Colon (tissue), 2 donors: ENCODE data around the gene CYLD.

Source experiments
- FAIRE-seq: peaks from 2 replicates; lab custom pipeline; 2012; peaks lifted over from hg19 to GRCh38; lab: Jason Lieb, UNC
- donor health status: control.
- donor health status: control.

The CYLD gene

DNA sequence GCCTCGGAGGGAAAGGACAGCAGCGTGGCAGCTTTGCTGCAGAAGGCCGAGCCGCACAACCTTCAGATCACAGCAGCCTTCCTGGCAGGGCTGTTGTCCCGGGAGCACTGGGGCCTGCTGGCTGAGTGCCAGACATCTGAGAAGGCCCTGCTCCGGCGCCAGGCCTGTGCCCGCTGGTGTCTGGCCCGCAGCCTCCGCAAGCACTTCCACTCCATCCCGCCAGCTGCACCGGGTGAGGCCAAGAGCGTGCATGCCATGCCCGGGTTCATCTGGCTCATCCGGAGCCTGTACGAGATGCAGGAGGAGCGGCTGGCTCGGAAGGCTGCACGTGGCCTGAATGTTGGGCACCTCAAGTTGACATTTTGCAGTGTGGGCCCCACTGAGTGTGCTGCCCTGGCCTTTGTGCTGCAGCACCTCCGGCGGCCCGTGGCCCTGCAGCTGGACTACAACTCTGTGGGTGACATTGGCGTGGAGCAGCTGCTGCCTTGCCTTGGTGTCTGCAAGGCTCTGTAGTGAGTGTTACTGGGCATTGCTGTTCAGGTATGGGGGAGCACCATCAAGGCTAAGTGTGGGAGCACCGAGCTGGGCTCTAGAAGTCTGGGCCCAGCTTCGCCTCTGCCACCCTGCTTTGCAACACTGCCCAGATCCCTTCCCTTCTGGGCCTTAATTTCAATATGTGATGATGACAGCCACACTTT lies 29.9 kb upstream of the CYLD start:
- no peak for FAIRE-seq

DNA sequence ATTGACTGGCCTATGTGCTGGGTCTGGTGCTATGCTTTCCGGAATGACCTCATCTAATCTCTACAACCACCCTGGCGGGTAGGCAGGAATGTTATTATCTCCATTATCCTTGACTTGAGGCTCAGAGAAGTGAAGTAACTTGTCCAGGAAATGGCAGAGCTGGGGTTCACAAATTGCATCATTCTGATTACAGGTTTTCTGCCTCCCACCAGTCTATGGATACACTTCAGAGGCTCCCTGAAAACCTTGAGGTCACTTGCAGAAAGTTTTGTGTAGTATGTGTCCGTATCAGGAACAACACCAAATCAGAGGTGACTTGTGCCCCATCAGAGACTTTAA lies 29.4 kb upstream of the CYLD start:
- FAIRE-seq: no peak

DNA sequence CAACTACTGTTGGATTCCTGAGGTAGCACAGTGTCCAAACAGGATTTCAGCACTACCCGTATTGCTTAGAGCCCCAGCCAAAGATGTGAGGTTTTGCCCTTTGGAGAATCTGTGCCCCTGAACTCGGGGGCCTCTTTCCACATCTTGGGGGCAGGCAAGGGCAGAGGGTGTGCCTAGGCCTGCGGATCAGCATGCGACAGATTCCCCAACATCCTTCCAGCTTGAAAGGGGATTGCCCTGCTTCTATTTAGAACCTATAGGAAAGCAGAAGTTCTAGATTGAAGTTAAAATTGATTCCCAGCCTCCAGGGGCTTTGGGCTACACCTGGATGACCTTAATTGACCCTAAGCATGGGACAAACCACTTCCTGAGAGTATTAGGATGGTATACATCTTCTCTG lies 28.9 kb upstream of the CYLD start:
- FAIRE-seq: no peak

DNA sequence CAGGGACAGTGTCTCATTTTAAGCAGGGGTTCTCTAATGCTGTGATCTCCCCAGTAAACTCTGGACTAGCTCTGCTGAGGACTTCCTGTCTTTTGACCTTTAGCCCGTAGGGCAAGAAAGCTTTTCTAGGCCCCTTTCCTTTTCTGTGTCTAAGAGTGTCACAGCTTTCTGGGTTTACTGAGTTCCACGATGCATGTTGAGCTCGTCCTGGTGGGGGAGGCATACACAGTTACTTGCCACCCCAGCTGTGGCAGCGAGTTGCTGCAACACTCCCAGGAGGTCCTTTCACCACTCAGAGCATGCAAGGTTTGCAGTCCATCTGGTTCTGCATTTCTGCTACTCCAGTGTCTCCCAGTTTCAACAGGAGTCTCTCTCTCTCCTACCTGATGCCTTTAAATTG lies 24.8 kb upstream of the CYLD start:
- FAIRE-seq: no peak

DNA sequence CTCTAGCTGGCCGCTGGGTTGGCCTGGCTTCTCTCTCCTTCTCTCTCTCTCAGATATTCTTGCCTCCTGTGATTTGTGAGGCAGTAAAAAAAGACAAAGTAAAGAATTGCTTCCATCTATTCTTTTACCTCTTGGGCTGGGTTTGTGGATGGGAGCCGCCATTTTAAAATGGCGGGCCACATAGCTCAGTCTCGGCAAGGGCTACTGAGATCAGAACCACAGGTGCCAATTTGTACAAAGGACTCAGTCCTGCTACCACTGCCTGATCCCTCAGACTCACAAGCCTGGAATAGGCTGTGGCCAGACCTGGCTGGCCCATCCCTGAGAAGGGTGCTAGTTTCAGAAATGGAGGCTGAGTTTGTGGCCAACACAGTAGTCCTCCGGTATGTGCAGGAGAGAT lies 24.4 kb upstream of the CYLD start:
- no peak for FAIRE-seq

DNA sequence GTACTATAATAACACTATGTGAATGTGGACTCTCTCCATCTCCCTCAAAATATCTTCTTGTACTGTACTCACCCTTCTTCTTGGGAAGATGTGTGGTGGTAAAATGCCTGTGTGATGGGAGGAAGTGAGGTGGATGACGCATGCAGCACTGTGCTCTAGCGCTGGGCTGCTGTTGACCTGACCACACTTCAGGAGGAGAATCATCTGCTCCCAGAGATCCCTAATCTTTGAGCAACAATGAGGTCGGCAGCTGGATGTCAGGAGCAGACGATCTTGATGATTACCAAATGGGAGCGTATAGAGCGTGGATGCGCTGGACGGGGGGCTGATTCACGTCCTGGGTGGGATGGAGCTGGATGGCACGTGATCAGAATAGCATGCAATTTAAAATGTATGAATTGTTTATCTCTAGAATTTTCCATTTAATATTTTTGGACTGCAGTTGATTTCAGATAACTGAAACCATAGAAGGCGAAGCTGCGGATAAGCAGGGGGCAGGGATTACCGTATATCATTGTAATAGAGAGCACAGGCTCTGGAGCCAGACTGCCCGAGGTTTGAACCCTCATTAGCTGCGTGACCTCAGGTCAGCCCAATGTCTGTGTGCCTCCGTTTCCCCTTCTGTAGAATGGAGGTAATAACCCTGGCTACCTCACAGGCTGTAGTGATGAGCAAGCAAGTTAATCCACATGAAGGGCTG lies 23.7 kb upstream of the CYLD start:
- FAIRE-seq: no peak

DNA sequence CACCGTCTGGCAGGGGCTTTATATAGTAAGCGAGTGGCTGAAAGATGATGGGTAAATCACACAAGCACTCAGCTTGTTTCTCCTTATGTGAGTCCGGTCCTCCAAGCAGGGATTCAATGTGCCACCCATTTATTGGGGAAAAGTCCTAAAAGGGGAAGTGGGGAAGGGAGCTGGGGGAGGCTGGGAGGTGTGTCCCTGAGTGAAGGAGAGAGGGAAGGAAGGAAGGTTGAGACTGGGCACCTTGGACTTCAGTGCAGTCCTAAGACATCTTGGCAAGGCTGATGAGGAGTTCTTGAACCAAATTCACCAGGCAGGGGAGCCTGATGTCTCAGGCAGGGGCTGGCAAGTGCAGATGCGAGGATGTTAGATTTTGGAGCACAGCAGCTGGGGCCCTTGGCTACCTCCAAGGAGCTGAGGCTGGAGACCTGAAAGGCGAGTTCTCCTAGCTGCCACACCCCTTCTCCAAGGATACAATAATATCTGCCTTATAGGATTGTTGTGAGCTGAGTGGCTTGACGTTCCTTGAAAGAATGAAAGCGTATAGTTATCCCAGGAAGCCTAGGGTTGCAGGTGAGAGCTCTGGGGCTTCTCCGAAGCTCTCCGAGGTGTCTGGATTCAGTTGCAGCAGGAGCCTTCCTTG lies 23.0 kb upstream of the CYLD start:
- no peak for FAIRE-seq

DNA sequence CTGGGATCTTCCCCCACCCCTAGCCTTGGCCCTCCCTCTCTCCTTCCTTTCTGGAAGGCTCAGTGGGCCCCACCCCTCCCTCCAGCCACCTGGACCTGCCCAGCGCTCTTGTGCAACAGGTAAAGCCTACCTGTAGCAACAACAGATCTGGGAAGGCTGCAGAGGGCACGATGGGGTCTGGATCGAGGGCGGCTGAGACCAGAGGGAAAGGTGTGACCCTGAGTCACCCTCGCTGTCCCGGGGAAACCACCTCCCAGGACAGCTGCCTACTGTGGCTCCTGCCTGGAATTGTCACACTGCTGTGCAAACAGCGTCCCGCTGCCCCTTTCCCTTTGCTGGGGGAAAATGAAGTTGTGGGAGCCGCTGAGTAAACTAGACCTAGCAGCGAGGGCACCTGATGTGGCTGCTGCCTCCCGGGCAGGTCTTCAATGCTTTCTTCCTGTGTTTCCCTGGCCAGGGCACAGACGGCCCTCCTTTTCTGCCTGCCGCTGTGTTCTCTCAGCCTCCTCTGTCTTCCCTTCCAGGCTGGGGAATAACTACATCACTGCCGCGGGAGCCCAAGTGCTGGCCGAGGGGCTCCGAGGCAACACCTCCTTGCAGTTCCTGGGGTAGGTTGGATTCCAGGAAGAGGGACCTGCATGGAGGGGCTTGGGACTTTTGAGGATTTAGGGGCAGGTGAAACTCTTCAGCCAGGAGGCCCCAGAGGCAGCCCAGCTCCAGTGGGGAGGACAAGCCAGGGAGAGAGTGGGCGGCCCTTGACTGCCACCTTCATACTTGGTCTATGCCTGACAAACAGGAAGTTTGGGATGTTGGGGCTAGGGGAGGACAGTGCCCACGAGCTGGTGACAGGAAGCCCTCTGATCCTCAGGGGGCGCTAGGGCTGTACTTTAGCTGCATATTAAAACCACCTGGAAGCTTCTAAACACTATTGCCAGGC lies 22.2 kb upstream of the CYLD start:
- FAIRE-seq: no peak

DNA sequence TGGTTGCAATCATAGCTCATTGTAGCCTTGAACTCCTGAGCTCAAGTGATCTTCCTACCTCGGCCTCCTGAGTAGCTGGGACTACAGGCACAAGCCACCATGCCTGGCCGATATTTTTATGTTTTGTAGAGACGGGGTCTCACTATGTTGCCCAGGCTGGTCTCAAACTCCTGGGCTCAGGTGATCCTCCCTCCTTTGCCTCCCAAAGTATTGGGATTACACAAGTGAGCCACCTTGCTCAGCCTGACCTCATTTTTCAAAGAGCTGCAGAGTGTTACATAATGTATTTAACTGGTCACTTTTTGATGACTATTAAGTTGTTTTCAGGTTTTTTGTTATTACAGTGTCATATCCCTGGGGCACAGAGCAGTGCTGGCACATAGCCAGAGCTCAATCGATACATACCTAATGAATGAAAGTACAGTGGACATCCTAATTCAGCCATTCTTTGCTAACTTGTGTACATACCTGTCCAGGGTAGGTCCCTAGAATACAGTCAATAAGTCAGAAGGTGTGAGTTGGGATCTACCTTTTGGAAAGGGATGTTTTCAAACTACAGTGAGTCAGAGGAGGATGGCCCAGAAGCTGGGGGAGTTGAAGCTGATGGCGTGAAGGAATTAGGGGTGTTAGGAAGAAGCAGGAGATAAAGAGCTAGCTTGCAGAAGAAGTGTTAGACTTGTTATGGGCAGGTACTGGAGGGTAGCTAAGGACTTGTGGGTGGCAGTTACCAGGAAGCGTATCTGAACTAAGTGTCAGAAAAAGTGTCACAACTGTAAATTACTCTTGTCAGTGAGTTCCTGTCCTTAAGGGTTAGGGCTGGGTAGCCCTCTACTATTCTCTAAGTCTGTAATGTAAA lies 20.1 kb upstream of the CYLD start:
- FAIRE-seq: no peak

DNA sequence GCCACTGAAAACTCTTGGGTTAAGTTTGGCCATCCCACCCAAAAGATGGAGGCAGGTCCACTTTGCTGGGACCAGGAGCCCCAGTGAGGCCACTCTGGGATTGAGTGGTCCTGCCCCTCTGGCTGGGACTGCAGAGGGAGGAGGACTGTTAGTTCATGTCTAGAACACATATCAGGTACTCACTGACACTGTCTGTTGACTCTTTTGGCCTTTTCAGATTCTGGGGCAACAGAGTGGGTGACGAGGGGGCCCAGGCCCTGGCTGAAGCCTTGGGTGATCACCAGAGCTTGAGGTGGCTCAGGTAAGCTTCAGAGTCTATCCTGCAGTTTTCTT lies 19.5 kb upstream of the CYLD start:
- FAIRE-seq: no peak

DNA sequence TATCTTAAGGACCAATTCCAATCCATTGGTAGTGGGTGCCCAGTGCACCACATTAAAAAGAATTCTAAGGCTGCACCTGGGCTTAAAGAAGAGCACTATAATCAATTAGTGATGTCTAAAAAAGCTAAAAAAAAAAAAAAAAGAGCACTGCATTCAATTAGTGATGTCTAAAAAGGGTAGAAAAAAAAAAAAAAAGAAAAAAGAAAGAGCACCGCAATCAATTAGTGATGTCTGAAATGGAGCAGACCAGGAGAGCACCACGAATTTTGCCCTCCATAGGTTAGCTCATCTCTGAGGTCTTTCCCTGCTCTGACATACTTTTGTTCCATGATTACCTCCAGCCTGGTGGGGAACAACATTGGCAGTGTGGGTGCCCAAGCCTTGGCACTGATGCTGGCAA lies 18.9 kb upstream of the CYLD start:
- FAIRE-seq: no peak

DNA sequence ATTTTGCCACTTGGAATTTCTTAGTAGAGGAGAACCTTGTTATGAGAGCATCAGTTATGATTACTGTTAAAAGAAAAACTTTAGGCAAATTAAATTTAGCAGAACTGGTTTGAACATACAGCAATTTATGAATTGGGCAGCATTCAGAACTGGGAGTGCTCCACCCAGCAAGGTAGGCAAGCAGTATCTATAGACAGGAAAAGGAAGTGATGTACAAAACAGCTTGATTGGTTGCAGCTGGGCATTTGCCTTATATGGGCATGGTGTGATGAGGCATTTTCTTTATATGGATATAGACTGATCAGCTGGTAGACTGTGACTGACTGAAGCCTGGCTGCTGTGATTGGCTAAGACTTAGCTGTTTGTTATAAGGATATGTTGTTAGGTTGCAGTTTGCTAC lies 17.6 kb upstream of the CYLD start:
- no peak for FAIRE-seq

DNA sequence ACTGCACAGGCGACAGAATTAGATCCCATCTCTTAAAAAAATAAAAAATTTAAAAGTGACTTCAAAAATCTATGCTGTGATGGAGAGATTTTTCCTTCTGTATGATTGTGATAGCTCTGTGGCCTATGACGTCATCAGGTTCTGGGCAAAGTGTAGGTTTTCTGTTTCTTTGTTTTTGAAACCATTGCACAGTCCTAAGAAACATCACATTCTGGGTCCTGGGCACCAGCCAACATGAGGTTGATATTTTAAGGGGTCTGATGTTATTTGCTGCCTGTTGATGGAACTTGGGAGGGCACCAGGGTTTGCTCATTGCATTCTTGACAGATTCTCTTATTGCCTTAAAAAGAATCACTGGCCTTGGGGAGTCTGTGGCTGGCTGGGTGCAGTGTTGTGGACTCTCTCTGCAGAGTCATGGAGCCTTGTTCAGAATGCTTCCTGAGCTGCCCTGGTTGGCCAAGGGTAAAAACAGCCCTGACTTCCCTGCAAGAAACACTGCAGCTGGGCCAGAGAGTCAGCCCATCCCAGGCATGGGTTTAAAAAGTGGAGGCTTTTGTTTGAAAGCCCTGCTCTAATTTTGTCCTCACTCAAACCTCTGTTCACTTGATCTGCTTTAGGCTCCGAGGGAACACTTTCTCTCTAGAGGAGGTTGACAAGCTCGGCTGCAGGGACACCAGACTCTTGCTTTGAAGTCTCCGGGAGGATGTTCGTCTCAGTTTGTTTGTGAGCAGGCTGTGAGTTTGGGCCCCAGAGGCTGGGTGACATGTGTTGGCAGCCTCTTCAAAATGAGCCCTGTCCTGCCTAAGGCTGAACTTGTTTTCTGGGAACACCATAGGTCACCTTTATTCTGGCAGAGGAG lies 10.5 kb upstream of the CYLD start:
- FAIRE-seq: no peak

DNA sequence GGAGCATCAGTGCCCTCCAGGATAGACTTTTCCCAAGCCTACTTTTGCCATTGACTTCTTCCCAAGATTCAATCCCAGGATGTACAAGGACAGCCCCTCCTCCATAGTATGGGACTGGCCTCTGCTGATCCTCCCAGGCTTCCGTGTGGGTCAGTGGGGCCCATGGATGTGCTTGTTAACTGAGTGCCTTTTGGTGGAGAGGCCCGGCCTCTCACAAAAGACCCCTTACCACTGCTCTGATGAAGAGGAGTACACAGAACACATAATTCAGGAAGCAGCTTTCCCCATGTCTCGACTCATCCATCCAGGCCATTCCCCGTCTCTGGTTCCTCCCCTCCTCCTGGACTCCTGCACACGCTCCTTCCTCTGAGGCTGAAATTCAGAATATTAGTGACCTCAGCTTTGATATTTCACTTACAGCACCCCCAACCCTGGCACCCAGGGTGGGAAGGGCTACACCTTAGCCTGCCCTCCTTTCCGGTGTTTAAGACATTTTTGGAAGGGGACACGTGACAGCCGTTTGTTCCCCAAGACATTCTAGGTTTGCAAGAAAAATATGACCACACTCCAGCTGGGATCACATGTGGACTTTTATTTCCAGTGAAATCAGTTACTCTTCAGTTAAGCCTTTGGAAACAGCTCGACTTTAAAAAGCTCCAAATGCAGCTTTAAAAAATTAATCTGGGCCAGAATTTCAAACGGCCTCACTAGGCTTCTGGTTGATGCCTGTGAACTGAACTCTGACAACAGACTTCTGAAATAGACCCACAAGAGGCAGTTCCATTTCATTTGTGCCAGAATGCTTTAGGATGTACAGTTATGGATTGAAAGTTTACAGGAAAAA lies 9.7 kb upstream of the CYLD start:
- no peak for FAIRE-seq

DNA sequence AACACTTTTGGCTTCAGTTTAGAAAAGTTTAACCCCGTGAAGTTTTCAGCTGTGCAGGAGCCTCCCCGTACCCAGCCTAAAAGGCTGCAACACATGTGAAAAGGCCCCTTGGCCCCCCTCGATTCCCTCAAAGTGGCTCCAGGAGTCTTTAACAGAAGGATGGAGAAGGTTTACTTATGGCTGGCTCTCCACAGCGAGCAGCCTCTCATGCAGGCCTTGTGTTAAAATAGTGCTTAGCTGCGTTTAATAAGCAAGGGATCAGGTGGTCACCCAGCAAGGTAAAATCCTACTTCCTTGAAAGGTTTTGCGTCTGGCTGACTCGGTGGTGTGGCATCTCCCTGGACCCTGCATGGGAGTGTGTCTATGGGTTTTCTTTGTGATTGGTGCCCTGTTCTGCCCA lies 8.4 kb upstream of the CYLD start:
- no peak for FAIRE-seq

DNA sequence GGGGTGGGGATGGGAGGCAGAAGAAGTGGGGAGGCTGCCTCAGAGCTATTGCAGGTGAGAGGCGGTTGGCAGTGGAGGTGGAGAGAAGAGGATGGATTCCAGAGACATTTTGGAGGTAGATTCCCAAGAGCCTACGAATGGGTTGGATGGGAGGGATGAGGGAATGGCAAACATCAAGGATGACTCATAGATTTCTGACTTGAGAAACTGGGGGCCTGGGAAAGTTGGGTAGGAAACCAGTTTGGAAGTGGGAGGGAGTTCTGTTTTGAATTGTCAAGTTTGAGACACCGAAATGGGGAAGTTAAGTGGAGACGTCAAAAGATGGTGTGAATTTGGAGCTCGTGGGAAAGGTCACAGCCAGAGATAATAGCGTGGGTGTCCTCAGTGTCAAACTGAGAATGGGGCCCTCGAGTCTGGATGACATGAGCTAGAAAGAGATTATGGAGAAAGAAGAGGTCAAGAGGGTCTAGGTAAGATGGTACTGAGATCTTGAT lies 6.2 kb upstream of the CYLD start:
- FAIRE-seq: no peak

DNA sequence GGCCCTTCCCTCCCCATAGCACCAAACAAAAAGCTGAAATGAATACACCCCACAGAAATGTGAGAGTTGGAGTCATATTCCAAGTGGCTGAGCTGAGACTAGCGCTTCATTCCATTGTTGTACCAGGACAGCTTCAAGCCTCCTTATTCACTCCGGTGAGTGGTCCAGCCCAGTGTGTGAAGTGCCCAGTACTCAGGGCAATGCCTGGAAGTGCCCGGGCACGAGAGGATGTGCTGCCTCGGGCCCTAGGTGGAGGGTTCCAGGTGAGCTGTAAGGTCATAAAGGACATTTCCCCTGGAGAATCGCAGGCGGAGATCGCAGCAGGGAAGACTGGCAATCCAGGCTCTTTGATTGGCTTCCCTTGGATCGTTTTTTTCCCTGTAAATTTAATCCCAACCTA lies 5.4 kb upstream of the CYLD start:
- FAIRE-seq: no peak

DNA sequence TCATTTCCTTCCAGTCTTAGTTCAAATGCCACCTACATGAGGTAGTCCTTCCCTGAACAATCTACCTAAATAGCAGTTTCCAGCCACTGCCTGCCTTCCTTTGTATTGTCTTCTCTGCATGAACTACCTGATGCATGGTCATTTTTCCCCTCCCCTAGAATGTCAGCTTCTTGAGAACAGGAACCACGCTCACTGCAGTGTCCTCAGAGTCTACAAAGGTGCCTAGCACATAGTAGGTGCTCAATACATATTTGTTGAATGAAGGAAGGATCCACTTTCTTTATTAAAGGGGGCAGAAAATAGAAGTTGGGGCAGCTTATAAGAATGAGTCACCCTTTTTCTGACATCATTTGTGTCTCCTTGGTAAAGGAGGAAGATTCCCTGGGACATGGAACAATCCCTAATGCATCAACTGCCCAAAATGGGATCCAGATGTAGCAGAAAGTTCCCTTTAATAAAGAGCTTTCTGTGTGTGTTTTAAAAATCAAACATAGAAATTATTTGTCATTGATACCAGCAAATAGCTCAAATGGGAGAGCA lies 4.4 kb upstream of the CYLD start:
- FAIRE-seq: no peak

DNA sequence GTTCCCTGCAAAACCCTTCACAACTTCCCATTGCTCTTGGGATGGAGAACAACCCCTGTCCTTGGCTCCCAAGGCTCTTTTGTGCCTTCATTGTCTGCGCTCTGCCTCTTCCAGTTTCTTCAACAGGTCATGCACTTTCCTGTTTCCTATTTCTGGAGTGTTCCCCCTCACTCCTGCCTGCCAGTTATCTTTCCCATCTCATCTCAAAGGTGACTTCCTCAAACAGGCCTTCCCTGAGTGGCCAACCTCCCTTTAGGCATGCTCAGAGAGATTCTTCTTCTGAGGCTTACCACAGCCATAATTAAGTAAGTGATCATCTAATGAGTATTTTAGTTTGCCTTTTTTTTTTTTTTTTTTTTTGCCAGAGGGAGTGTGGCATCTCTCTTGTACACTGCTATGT lies 2.9 kb upstream of the CYLD start:
- FAIRE-seq: no peak

DNA sequence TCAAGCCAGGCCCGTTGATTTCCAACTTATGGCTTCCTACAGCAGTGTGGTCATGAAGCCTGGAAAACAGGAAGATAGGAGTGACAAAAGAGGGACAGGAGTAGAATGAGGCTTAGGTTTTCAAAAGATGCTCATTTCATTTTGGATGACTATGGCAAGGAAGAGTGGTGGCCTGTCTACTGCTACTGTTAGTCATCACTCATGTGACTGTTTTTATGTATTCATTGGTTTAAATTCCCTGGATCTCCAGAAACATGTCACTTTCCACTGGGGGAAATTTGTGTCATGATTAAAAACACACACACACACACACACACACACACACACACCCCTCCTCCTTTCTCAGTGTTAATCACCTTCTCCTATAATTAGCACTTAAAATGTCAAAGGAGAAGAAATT lies 1.1 kb upstream of the CYLD start:
- no peak for FAIRE-seq
